Stimulated activated CD4-positive, alpha-beta T cell treated with anti-CD3 and anti-CD28 coated beads, Interleukin-1b, Interleukin-23, amount 100 ng/mL, for 4 hours (primary cell): ENCODE results near the gene CCL27.
A peak's percentile ranks its signal among the peaks of the same experiment; 100 is the strongest.

ENCODE experiments used
- DNase-seq, 2 donors: peaks; one replicate each; pipeline ENCODE4 v3.0.0-alpha.2; 2020; ENCODE audit warnings: low read depth in 2 of 2

The CCL27 gene

GRCh38 chr9:34662526-34663302 is at the start of gene CCL27:
Gene CCL27, minus strand, starts transcription at chr9:34662657. Its CDS starts 24 bp downstream, at chr9:34662633.
- no peak for DNase-seq

- no peak for DNase-seq
Observed at GRCh38 chr9:34712140-34712539, 49.7 kb upstream of the CCL27 start.

DNA sequence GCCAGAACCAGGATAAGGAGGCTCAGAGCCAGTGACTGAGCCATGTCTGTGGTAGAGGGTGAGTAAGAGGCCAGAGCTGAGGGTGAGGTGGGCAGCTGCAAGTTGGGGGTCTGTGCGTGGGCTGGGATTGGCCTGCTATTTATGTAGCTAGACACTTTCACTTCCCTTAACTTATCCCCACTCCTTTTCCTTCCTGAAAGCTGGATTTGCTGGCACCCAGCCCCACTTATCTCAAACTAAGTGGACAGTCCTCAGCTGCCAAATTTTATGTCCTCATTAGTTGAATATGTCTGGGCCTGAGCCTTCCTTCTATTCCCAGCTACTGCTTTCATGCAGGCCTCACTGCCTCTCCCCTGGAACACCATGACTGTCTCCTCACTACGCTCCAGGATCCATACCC is 47.6 kb upstream of the CCL27 start, which contains the start of gene CCL21:
Gene CCL21, minus strand, starts transcription at position 114 of the 400 bp plus-strand sequence. Its CDS starts 70 bp downstream, at position 44.
- DNase-seq: no peak

- no peak for DNase-seq
Observed at GRCh38 chr9:34709196-34709978, 46.9 kb upstream of the CCL27 start.

- no peak for DNase-seq
Observed at GRCh38 chr9:34707130-34707529, 44.7 kb upstream of the CCL27 start.

- DNase-seq: peak; percentile 77 to 83
Observed at GRCh38 chr9:34701769-34702736, 39.6 kb upstream of the CCL27 start.

- DNase-seq: peak; percentile 69 to 76
Observed at GRCh38 chr9:34701023-34701768, 38.7 kb upstream of the CCL27 start.

DNA sequence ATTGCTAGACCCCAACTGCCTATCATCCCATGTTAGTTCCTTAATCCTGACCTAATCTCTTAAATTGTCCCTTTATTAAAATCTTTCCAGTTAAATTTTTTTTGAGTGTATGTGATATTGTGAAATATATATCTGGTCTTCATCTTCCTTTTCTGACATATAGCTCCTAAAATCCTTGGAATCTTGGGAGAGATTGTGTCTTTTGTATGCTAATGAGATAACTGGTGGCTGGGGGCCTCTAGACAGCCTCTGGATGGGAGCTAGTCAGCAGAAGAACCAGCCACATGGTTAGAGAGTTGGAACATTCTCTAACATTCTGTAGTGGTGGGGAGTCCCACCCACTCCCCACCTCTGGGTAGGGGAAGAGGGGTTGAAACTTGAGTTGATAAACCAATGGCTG is 32.4 kb upstream of the CCL27 start:
- DNase-seq: no peak

- DNase-seq: no peak
Observed at GRCh38 chr9:34693560-34693959, 31.1 kb upstream of the CCL27 start.

DNA sequence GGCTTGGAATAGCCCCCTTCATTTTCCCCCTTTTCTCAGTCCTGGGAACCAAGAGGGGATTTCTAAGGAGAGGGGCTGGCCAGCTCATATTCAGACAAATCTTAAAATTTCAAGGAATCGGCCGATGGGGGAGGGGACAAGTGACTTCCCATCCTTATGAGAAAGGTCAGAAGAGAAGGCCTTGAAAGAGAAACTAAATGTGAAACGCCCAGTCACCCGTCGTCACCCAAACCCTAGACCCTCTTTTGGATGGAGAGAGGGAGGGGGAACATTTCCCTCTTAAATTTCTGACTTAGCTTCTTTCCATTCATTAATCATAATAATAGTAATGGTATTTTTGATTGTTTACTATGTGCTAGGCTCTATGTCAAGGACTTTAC is 29.5 kb upstream of the CCL27 start:
- DNase-seq: no peak

DNA sequence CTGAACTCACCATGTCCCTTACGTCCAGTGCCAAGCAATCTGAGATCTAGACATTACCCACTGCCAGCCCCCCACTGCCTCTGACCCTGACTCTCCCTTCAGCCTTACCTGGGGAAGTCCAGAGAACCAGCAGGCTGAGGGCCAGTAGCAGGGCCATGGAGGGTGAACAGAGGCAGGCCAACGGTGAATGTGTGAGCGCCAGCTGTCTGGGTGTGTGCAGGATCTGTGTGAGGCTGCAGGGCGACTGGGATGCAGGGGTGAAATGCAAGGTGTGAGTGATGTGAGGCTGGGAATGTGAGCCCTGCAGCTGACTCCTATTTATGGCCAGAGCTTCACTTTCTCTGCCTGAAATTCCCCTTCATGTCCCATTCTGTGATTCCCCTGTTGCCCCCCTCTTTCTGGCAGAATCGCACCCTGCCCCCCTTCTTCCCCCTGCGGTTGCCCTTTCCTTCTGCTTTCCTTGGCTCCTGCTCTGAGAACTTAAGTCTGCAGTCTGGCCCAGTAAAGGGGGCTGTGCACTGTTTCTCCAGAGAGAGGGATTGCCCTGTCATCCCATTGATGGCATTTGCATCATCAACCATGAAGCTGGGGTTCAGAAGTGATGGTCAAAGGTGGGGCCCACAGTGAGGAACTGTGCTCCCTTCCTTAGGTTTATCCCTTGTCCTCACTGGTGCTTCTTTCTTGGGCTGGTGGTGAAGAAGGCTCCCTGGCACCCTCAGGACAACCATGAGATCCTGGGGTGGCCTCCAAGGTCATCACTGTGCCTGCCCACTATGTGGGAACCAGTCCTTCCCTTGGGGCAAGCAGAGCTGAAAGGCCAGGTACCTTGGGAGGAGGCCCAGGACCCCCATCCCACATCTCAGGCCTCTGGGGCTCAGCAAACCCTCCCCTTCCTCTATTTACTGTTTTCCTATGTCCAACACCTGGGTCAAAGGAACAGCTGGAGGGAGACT is 28.8 kb upstream of the CCL27 start, which contains the start of gene CCL19:
Gene CCL19, minus strand, starts transcription at position 294 of the 953 bp plus-strand sequence. Its CDS starts 137 bp downstream, at position 157.
- no peak for DNase-seq

DNA sequence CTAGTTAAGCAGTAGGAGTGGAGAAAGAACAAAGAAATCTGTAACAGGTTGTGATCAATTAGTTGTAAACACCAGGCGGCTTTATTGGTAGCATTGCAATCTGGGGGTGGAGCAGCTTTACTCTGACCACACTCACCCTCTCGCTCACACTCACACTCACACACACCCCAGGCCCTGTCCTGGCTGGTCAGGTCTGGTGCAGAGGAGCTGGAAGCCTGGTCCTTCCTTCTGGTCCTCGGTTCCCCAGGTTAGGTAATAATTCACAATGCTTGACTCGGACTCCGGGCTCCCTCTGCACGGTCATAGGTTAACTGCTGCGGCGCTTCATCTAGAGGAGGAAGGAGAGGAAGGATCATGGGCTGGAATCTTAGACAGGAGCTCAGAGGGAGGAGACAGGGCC is 27.1 kb upstream of the CCL27 start:
- no peak for DNase-seq

- DNase-seq: no peak
Observed at GRCh38 chr9:34689116-34689470, 26.6 kb upstream of the CCL27 start.

GRCh38 chr9:34688329-34689115 is 26.1 kb upstream of the CCL27 start:
- no peak for DNase-seq

GRCh38 chr9:34687276-34688030 is 25.0 kb upstream of the CCL27 start:
- DNase-seq: no peak

DNA sequence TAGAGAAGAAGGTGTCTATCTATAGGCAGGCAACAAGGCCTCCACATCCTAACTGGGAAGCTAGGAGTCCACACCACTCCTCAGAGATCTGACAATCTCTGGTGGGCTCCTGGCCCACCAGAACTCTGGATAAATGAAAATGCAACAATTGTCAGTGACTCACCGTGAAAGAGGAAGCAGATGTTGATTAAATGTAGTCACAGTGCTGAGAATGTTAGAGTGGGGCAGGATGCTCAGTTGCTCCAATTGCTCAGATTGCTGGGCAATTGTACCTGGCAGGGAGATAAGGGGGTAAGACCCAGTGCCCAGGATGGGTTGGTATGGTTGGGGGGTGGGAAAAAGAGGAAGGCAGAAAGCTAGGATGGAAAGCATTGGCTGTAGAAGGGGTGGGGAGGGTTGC is 24.3 kb upstream of the CCL27 start:
- DNase-seq: no peak

DNA sequence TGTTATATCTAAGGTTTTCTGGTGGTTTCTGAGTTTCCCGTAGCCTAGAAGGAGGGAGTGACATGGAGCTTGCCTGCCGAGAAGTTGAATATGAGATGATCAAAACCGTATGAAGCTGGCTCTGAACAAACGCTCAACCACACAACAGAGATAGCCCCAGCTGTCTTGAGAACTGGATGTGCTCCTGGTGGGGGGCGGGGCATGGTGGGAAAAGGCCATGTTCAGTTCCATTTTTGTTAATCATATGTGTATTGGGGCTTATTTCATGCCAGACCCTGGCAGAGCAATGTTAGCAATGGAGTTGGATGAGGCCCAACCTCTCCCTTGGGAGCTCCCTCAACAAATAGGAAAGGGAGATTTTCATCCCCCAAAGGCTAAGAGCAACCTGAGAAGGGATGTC is 23.8 kb upstream of the CCL27 start:
- no peak for DNase-seq

DNA sequence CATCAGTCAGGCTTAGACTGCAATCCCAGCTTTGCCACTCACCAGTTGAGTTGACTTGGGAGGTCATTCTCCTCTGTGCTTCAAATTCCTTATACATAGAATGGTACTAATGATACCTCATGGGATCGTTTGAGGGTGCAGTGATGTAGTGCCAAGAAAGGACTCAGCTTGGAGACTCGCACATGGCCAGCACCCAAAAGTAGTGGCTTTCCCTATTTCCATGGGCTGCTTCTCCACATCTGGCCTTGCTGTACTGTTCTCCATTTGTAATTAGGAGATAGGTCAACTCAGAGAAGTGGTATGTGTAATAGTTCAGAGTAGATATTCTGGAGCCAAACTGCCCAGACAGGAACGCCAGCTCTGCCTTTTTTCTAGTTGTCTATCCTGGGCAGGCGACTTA is 23.1 kb upstream of the CCL27 start:
- DNase-seq: no peak
